ENCODE data around the gene ANKS4B. TPM values are rescaled to one million over a fixed set of nuclear protein-coding genes. Genes with fewer than 3 reads are reported as not detected.

Gene ANKS4B
- total and polyA plus RNA-seq, 2 of the 8 experiments (the other 6 are each of a cell fraction or from before 2014, with no cell fraction given): 0.06 to 0.15 TPM

GRCh38 chr16:21301895-21302291, 68.4 kb downstream of the ANKS4B start:
- no peak overlapping the region for H3K27ac ChIP-seq (ENCODE audit: low read depth, low read length)
- H3K23me2 ChIP-seq (ENCODE audit: low read depth, low read length): peaks cover 10% of the 10 kb centered on the region; the same call in 1 of the 2 replicates
- H3K4me2 ChIP-seq (ENCODE audit: insufficient read depth in 1 of 2, low read depth in 2 of 2, low read length in 2 of 2): peak overlapping the region; percentile 76 to 96
- no peak overlapping the region for H2BK20ac ChIP-seq (ENCODE audit: low read length)
- no peaks in the 10 kb centered on the region for H3K9me3 ChIP-seq (ENCODE audit: insufficient read depth in 2 of 2, low read depth in 1 of 2, low read length in 1 of 2)
- H3K56ac ChIP-seq (replicated peaks; ENCODE audit: insufficient read length, low read depth, low read length): no peak overlapping the region
- H3K18ac ChIP-seq (ENCODE audit: extremely low read depth, low read length): no peak overlapping the region
- H3K27me3 ChIP-seq (replicated peaks in 1 of 4; ENCODE audit: control insufficient read depth in 3 of 4, extremely low read depth in 1 of 4, insufficient read depth in 3 of 4, low read length in 3 of 4): peaks cover 8 to 38% (median 25%) of the 10 kb centered on the region in 4 experiments
- H2BK120ac ChIP-seq (replicated peaks; ENCODE audit: low read depth, low read length): no peak overlapping the region
- TF ChIP-seq GABPA (IDR thresholded peaks at IDR 0.05; ENCODE audit: borderline replicate concordance, insufficient read depth, low read length): no peak
- TF ChIP-seq RAD21 (IDR thresholded peaks at IDR 0.05 in 1 of 2, conservative IDR thresholded peaks at IDR 0.05 in 1 of 2; ENCODE audit: low read depth in 2 of 2, low read length in 2 of 2): no peak
- TF ChIP-seq E2F6 (IDR thresholded peaks at IDR 0.05): no peak
- TF ChIP-seq CTCF (IDR thresholded peaks at IDR 0.05; ENCODE audit: control extremely low read depth in 1 of 3, insufficient read depth in 1 of 3, low read depth in 1 of 3, low read length in 3 of 3): no peak
- TF ChIP-seq JUN (IDR thresholded peaks at IDR 0.05; ENCODE audit: low read depth, low read length): no peak
- no peak for TF ChIP-seq KDM4A (IDR thresholded peaks at IDR 0.05; ENCODE audit: low read depth, low read length, severe bottlenecking)
- H2BK15ac ChIP-seq (ENCODE audit: low read length): no peak overlapping the region
- H4K8ac ChIP-seq (ENCODE audit: extremely low read depth, insufficient read depth, low read length): no peak overlapping the region
- FAIRE-seq (no peak), DNase-seq (ENCODE audit: low read depth in 1 of 2, low spot score in 2 of 2) (no peak)
- H3K79me2 ChIP-seq (ENCODE audit: control insufficient read depth in 1 of 2, insufficient read depth in 2 of 2, low read length in 2 of 2): no peaks in the 10 kb centered on the region
- peaks cover 0 to 3% (median 2%) of the 10 kb centered on the region in 4 experiments; a peak in 4 of 7 replicates for H3K4me1 ChIP-seq (replicated peaks in 1 of 4; ENCODE audit: control insufficient read depth in 3 of 4, insufficient read depth in 4 of 4, low read length in 3 of 4)
- H2AFZ ChIP-seq (ENCODE audit: low read length): no peak overlapping the region
- peak overlapping the region; percentile 34 to 74 (median 68) for H3K4me3 ChIP-seq (ENCODE audit: extremely low read depth in 1 of 4, insufficient read depth in 2 of 4, low read depth in 3 of 4, low read length in 4 of 4)
- H3K4ac ChIP-seq (replicated peaks; ENCODE audit: insufficient read length, low read depth, low read length): no peak overlapping the region
- CTCF ChIA-PET (ENCODE audit: partially characterized antibody): interaction anchor here (1.3 to 3.8 kb wide), 10 partner anchors 10 to 144 kb away, joined by 3 to 65 read pairs (median 12); partner anchors contain the start of genes CRYM and LDAF1
- no peak overlapping the region for H4K5ac ChIP-seq (ENCODE audit: insufficient read length, low read depth, low read length)
- no peaks in the 10 kb centered on the region for H3K79me1 ChIP-seq (ENCODE audit: low read depth, low read length)
- WGBS, 2 experiments (ENCODE audit: extremely low coverage in 1 of 2, insufficient coverage in 1 of 2, insufficient read length in 1 of 2, insufficient replicate concordance in 2 of 2, low coverage in 1 of 2, low lambda C conversion rate in 2 of 2, missing lambda C conversion rate in 1 of 2): 4% methylated on average over 17 of the region's 17 CpGs; no CpG with 5 or more reads in 1 of the 2 experiments
- no peak overlapping the region for H4K91ac ChIP-seq (replicated peaks; ENCODE audit: insufficient read length, low read length)
- H4K20me1 ChIP-seq (replicated peaks in 1 of 2; ENCODE audit: control insufficient read depth in 1 of 2, insufficient read depth in 2 of 2, low read length in 2 of 2): peaks cover 0 to 7% of the 10 kb centered on the region in 2 experiments
- H3K9ac ChIP-seq (replicated peaks in 1 of 4; ENCODE audit: extremely low read depth in 1 of 4, low read depth in 3 of 4, low read length in 3 of 4): no peak overlapping the region
- no peaks in the 10 kb centered on the region for H3K36me3 ChIP-seq (ENCODE audit: control insufficient read depth in 2 of 4, insufficient read depth in 4 of 4, low read length in 3 of 4)
- no peak overlapping the region for H2AK5ac ChIP-seq (ENCODE audit: low read depth, low read length)
- no peak overlapping the region for H2BK5ac ChIP-seq (ENCODE audit: low read depth, low read length)
- H2BK12ac ChIP-seq (ENCODE audit: low read depth, low read length): no peak overlapping the region
- no peak overlapping the region for H3K23ac ChIP-seq (ENCODE audit: insufficient read length)
- POLR2A ChIA-PET (ENCODE audit: partially characterized antibody): interaction anchor here (1.9 kb wide), 1 partner anchor 143 kb away, joined by 9 read pairs; the partner anchor contains the start of gene LDAF1
- no peak overlapping the region for H3K14ac ChIP-seq (ENCODE audit: insufficient read length)

All from H1 (cell line).